Gastroesophageal sphincter (tissue), 3 donors: ENCODE results near the gene MICU1.

Experiments
- EP300 ChIP-seq: sonication (generic); formaldehyde crosslinking; IDR thresholded peaks from one replicate; pipeline ENCODE4 v1.6.1; 2017; ENCODE audit warnings: antibody characterized with exemption, mild to moderate bottlenecking
- POLR2A ChIP-seq, 2 donors: fragments of 450-650 bp; IDR thresholded peaks; one replicate each; pipeline ENCODE4 v1.6.1; 2017; ENCODE audit warnings: antibody characterized with exemption in 2 of 2, mild to moderate bottlenecking in 2 of 2, moderate library complexity in 1 of 2
- TF ChIP-seq, protein P1 (sequence below), 4 experiments: fragments of 200-600 bp in 2 of 4; fragments of 450-650 bp in 2 of 4; sonication (generic) in 1 of 4; IDR thresholded peaks; one replicate each; pipeline ENCODE4 v1.5.1; 2017 to 2019; ENCODE audit warnings: antibody characterized with exemption in 4 of 4, mild to moderate bottlenecking in 2 of 4, moderate library complexity in 2 of 4

GRCh38 chr10:72499701-72500100, 126.2 kb downstream of the MICU1 start:
- TF ChIP-seq, protein P1, sequence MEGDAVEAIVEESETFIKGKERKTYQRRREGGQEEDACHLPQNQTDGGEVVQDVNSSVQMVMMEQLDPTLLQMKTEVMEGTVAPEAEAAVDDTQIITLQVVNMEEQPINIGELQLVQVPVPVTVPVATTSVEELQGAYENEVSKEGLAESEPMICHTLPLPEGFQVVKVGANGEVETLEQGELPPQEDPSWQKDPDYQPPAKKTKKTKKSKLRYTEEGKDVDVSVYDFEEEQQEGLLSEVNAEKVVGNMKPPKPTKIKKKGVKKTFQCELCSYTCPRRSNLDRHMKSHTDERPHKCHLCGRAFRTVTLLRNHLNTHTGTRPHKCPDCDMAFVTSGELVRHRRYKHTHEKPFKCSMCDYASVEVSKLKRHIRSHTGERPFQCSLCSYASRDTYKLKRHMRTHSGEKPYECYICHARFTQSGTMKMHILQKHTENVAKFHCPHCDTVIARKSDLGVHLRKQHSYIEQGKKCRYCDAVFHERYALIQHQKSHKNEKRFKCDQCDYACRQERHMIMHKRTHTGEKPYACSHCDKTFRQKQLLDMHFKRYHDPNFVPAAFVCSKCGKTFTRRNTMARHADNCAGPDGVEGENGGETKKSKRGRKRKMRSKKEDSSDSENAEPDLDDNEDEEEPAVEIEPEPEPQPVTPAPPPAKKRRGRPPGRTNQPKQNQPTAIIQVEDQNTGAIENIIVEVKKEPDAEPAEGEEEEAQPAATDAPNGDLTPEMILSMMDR (IDR thresholded peaks at IDR 0.05): no peak
- TF ChIP-seq POLR2A (IDR thresholded peaks at IDR 0.05): no peak
- TF ChIP-seq EP300: no peak
